HepG2 (cell line): ENCODE data around the gene ANXA3. TPM values are rescaled to one million over a fixed set of nuclear protein-coding genes. Genes with fewer than 3 reads are reported as not detected.

ENCODE experiments used
- ATAC-seq: fragments of 200-7000 bp; cut with Tn5 transposase; 3 replicates; pipeline ENCODE4 v1.9.1; 2020; ENCODE audit warnings: mild to moderate bottlenecking, moderate library complexity
- BruUV-seq: library from RNA; stranded (reverse); fragments of 400-500 nt; replicated peaks from 2 replicates; lab custom pipeline; 2021; lab: Mats Ljungman, UMichigan
- CTCF ChIA-PET: fragments of 300-600 bp; formaldehyde crosslinking; extraction: SDS; loops from one replicate; lab custom pipeline; 2021; ENCODE audit warnings: low total read pairs, inconsistent platforms, low intra/inter-chr PET ratio; lab: Yijun Ruan, JAX
- POLR2A ChIA-PET: fragments of 350-600 bp; sonication (Branson Sonifier 250); formaldehyde crosslinking; loops from one replicate; lab custom pipeline; 2020; ENCODE audit warnings: antibody characterized with exemption, inconsistent platforms; lab: Yijun Ruan, JAX
- DNase-seq: peaks from one replicate; pipeline ENCODE4 v3.0.0-alpha.2; 2015; ENCODE audit warnings: low spot score
- FAIRE-seq: peaks from 3 replicates; lab custom pipeline; 2011; peaks lifted over from hg19 to GRCh38; lab: Jason Lieb, UNC
- H2AFZ ChIP-seq: one replicate; pipeline ENCODE4 v1.6.1; 2011; ENCODE audit warnings: low read length, inconsistent platforms
- H3K27ac ChIP-seq: fragments of 300-600 bp; 3 replicates; pipeline ENCODE4 v1.8.0; 2011; ENCODE audit warnings: mixed run types, mild to moderate bottlenecking, mixed read lengths, low read length, inconsistent platforms; ENCODE audit not compliant: insufficient read depth; ENCODE audit errors: extremely low read length
- H3K27me3 ChIP-seq, 2 experiments: fragments of 200-600 bp in 1 of 2; 2 replicates in 1 of 2; 3 replicates in 1 of 2; pipeline versions ENCODE4 v1.6.0 to v1.8.0; 2011; ENCODE audit warnings: low read length in 2 of 2, mild to moderate bottlenecking in 2 of 2, moderate library complexity in 2 of 2, inconsistent platforms in 1 of 2; ENCODE audit not compliant: insufficient read depth in 2 of 2, control insufficient read depth in 1 of 2
- H3K36me3 ChIP-seq, 2 experiments: fragments of 200-600 bp in 1 of 2; replicated peaks in 1 of 2; 2 replicates in 1 of 2; 3 replicates in 1 of 2; pipeline versions ENCODE4 v1.5.1 to v1.8.0; 2011; ENCODE audit warnings: low read length in 2 of 2, inconsistent platforms in 1 of 2; ENCODE audit not compliant: insufficient read depth in 2 of 2, control insufficient read depth in 1 of 2
- H3K4me1 ChIP-seq: 2 replicates; pipeline ENCODE4 v1.5.1; 2012; ENCODE audit warnings: low read length, inconsistent platforms; ENCODE audit not compliant: insufficient read depth
- H3K4me2 ChIP-seq: 2 replicates; pipeline ENCODE4 v1.6.0; 2011; ENCODE audit warnings: low read depth, low read length, inconsistent platforms
- H3K4me3 ChIP-seq, 3 experiments: fragments of 200-600 bp in 1 of 3; sonication (generic), shearing (Covaris generic) in 1 of 3; replicated peaks in 1 of 3; 2 replicates each; pipeline ENCODE4 v1.5.1; 2011 to 2016; ENCODE audit warnings: low read length in 3 of 3, inconsistent platforms in 2 of 3, low read depth in 2 of 3, mild to moderate bottlenecking in 2 of 3, control low read depth in 1 of 3, mixed read lengths in 1 of 3; ENCODE audit not compliant: insufficient read depth in 1 of 3
- H3K79me2 ChIP-seq: one replicate; pipeline ENCODE4 v1.6.1; 2011; ENCODE audit warnings: low read length, inconsistent platforms; ENCODE audit not compliant: insufficient read depth
- H3K9ac ChIP-seq: 2 replicates; pipeline ENCODE4 v1.6.0; 2011; ENCODE audit warnings: mild to moderate bottlenecking, low read depth, low read length, inconsistent platforms; ENCODE audit not compliant: insufficient read depth
- H3K9me3 ChIP-seq: 2 replicates; pipeline ENCODE4 v1.5.1; 2012; ENCODE audit warnings: mild to moderate bottlenecking, low read length
- H4K20me1 ChIP-seq: 2 replicates; pipeline ENCODE4 v1.6.0; 2011; ENCODE audit warnings: inconsistent platforms, mild to moderate bottlenecking, low read length, moderate library complexity; ENCODE audit not compliant: insufficient read depth
- ARID3A ChIP-seq: IDR thresholded peaks from 2 replicates; pipeline ENCODE4 v1.6.1; 2012; ENCODE audit warnings: low read depth, low read length, improper control_type of control experiment
- ATF1 ChIP-seq: IDR thresholded peaks from 2 replicates; pipeline ENCODE4 v1.6.1; 2016; ENCODE audit warnings: mild to moderate bottlenecking, control low read depth
- CTCF ChIP-seq: sonication (generic); formaldehyde crosslinking; IDR thresholded peaks from 2 replicates; pipeline ENCODE4 v1.5.0; 2020; ENCODE audit warnings: mild to moderate bottlenecking, missing genetic modification reagents, moderate library complexity
- HIC2 ChIP-seq: sonication (generic); formaldehyde crosslinking; IDR thresholded peaks from 2 replicates; pipeline ENCODE4 v1.9.0; 2022; ENCODE audit warnings: low read depth, missing genetic modification reagents
- HOXD1 ChIP-seq: sonication (generic); formaldehyde crosslinking; IDR thresholded peaks from 2 replicates; pipeline ENCODE4 v1.5.0; 2020; ENCODE audit warnings: missing genetic modification reagents
- KDM5B ChIP-seq: sonication (generic); formaldehyde crosslinking; IDR thresholded peaks from 2 replicates; pipeline ENCODE4 v1.4.0; 2020; ENCODE audit warnings: missing genetic modification reagents, mild to moderate bottlenecking, borderline replicate concordance
- MIXL1 ChIP-seq: IDR thresholded peaks from 2 replicates; pipeline ENCODE4 v1.6.1; 2016
- RAD21 ChIP-seq: fragments of 450-650 bp; formaldehyde crosslinking; IDR thresholded peaks from 2 replicates; pipeline ENCODE4 v1.5.0; 2020; ENCODE audit warnings: mild to moderate bottlenecking
- RFX5 ChIP-seq: IDR thresholded peaks from 2 replicates; pipeline ENCODE4 v1.6.1; 2011; ENCODE audit warnings: low read depth, low read length, improper control_type of control experiment
- RFXANK ChIP-seq: IDR thresholded peaks from 2 replicates; pipeline ENCODE4 v1.6.1; 2016
- RFXAP ChIP-seq: sonication (generic); formaldehyde crosslinking; IDR thresholded peaks from 2 replicates; pipeline ENCODE4 v1.4.0; 2020; ENCODE audit warnings: missing genetic modification reagents, borderline replicate concordance
- SMC3 ChIP-seq: IDR thresholded peaks from 2 replicates; pipeline ENCODE4 v1.6.1; 2011; ENCODE audit warnings: low read length, improper control_type of control experiment
- STAG1 ChIP-seq: sonication (generic); formaldehyde crosslinking; IDR thresholded peaks from 2 replicates; pipeline ENCODE4 v1.4.0; 2020; ENCODE audit warnings: missing genetic modification reagents
- WGBS: methylation state at CpG from one replicate; pipeline ENCODE4 v1.1.6; 2017; ENCODE audit warnings: low lambda C conversion rate; 5-methylcytosine and 5-hydroxymethylcytosine counted together
- in situ Hi-C: cut with HindIII; loops from 2 replicates; pipeline ENCODE4 v1.10.0; 2017; ENCODE audit warnings: low pct_unique_long_range_greater_than_20kb; ENCODE audit not compliant: extremely low pct_ligation_motif_present
- intact Hi-C: fragments of 100-400 bp; cut with micrococcal nuclease; formaldehyde crosslinking; loops from one replicate; pipeline ENCODE4 v1.10.0; 2022; ENCODE audit not compliant: unreplicated experiment
- polyA plus RNA-seq, 8 experiments: library from polyadenylated mRNA; depleted of rRNA in 3 of 8; stranded (reverse) in 7 of 8; unstranded in 1 of 8; fragments of >200 nt; fragmentation: Illumina TruSeq in 4 of 8; extraction: Trizol in 4 of 8; gene quantifications; 2 replicates each; pipeline versions ENCODE4 v1.2.1 to v1.2.3, GENCODE V29; 2011 to 2016; ENCODE audit warnings: low read depth in 4 of 8, missing spikeins in 1 of 8, mixed read lengths in 1 of 8; ENCODE audit not compliant: insufficient read depth in 1 of 8
- total RNA-seq, 5 experiments: library from RNA; depleted of rRNA; stranded (reverse); fragments of >200 nt; fragmentation: Illumina TruSeq; extraction: Trizol; gene quantifications; 2 replicates each; pipeline ENCODE4 v1.2.3, GENCODE V29; 2016; ENCODE audit warnings: low read depth in 1 of 5

The ANXA3 gene
- total and polyA plus RNA-seq, 2 of the 13 experiments (the other 11 are each of a cell fraction or from before 2014, with no cell fraction given), result 6.5 to 6.9 TPM

- POLR2A ChIA-PET, result interaction anchor here (0.6 kb wide), 1 partner anchor 131 kb away, joined by 4 read pairs; the partner anchor contains the start of gene BMP2K
- intact Hi-C loops, result loop anchor here (1.0 kb wide), 1 partner anchor 219 kb away; no protein-coding TSS in a partner anchor
- Histone ChIP-seq H3K27me3 (no peaks in the 10 kb centered on the region), H3K9me3 (no peaks in the 10 kb centered on the region), H3K9ac (no peak overlapping the region), H3K4me2 (peak overlapping the region; percentile 7; the same call in 1 of the 2 replicates), H4K20me1 (no peaks in the 10 kb centered on the region), H3K4me3 (no peak overlapping the region), H3K4me1 (peaks cover 9% of the 10 kb centered on the region), H3K36me3 (no peaks in the 10 kb centered on the region), H3K27ac (no peak overlapping the region), H2AFZ (no peak overlapping the region), H3K79me2 (no peaks in the 10 kb centered on the region)
- in situ Hi-C loops, result no loop called here
- CTCF ChIA-PET, result interaction anchor here (2.7 kb wide), 1 partner anchor 220 kb away, joined by 15 read pairs; no protein-coding TSS in a partner anchor
- 0 out of 2 replicates have a peak, but pooled peaks have one; percentile 12 for TF ChIP-seq ARID3A
- TF ChIP-seq MIXL1 (CRISPR knock-in tag), result 0 out of 2 replicates have a peak, but pooled peaks have one; percentile 19
- TF ChIP-seq ATF1, result no peak
- TF ChIP-seq RFXANK (CRISPR knock-in tag), result peak; percentile 93; the same call in 1 of the 2 replicates
- TF ChIP-seq RFXAP, result peak; percentile 88
- TF ChIP-seq CTCF (CRISPR knock-in tag), result peak; percentile 69
- no peak for TF ChIP-seq HIC2 (CRISPR knock-in tag)
- no peak for TF ChIP-seq KDM5B (CRISPR knock-in tag)
- TF ChIP-seq RFX5, result peak; percentile 97
- peak; percentile 41; the same call in 1 of the 2 replicates for TF ChIP-seq RAD21
- TF ChIP-seq SMC3, result peak; percentile 63
- peak; percentile 67 for TF ChIP-seq STAG1 (CRISPR knock-in tag)
- TF ChIP-seq HOXD1 (CRISPR knock-in tag), result no peak
- BruUV-seq, result no TSS peak
- DNase-seq (peak; percentile 51), ATAC-seq (peak; percentile 98), FAIRE-seq (peak; percentile 95)
- WGBS, result 28% methylated on average over 4 of the region's 4 CpGs
Measured at GRCh38 chr4:78644744-78645330, 93.3 kb downstream of the ANXA3 start.
